BLaER1 (cell line): ENCODE data around the gene WAPL.
A peak's percentile ranks its signal among the peaks of the same experiment; 100 is the strongest.
"Not testable (repeated sequence)": the region's sequence is repeated elsewhere in the genome, so short reads cannot be mapped to it uniquely, and the experiment has no call there.

Experiments used
- H3K27ac ChIP-seq: shearing (Covaris generic); formaldehyde crosslinking; 2 replicates; pipeline ENCODE4 v1.8.1; 2022
- H3K27me3 ChIP-seq: shearing (Covaris generic); formaldehyde crosslinking; 2 replicates; pipeline ENCODE4 v1.8.1; 2022
- H3K36me3 ChIP-seq: shearing (Covaris generic); formaldehyde crosslinking; 2 replicates; pipeline ENCODE4 v1.8.1; 2022
- H3K4me1 ChIP-seq: shearing (Covaris generic); formaldehyde crosslinking; 2 replicates; pipeline ENCODE4 v1.8.1; 2022
- H3K4me2 ChIP-seq: shearing (Covaris generic); formaldehyde crosslinking; 2 replicates; pipeline ENCODE4 v1.8.1; 2022
- H3K4me3 ChIP-seq: shearing (Covaris generic); formaldehyde crosslinking; 2 replicates; pipeline ENCODE4 v1.8.1; 2022
- H3K9ac ChIP-seq: shearing (Covaris generic); formaldehyde crosslinking; 2 replicates; pipeline ENCODE4 v1.8.1; 2022
- H3K9me3 ChIP-seq: shearing (Covaris generic); formaldehyde crosslinking; 2 replicates; pipeline ENCODE4 v1.8.1; 2022
- H4K20me1 ChIP-seq: shearing (Covaris generic); formaldehyde crosslinking; 2 replicates; pipeline ENCODE4 v1.8.1; 2022
- Cebpa-rat ChIP-seq: shearing (Covaris generic); IDR thresholded peaks from 2 replicates; pipeline ENCODE4 v1.8.1; 2022

The WAPL gene

GRCh38 chr10:86521678-86522509, at the start of gene WAPL:
Gene WAPL, minus strand, starts transcription at chr10:86521792. Its CDS starts 3,723 bp downstream, at chr10:86518069.
- Histone ChIP-seq H3K9ac (peak within 1 kb of the TSS; percentile 98), H3K4me2 (peak within 1 kb of the TSS; percentile 86), H3K27ac (peak within 1 kb of the TSS; percentile 99), H4K20me1 (peaks cover 44% of the 10 kb centered on the region), H3K4me3 (peak within 1 kb of the TSS; percentile 94), H3K4me1 (peaks cover 62% of the 10 kb centered on the region), H3K36me3 (peaks cover 16% of the 10 kb centered on the region), H3K9me3 (no peaks in the 10 kb centered on the region), H3K27me3 (no peaks in the 10 kb centered on the region)
- peak; percentile 90 for TF ChIP-seq Cebpa-rat

- Histone ChIP-seq H3K4me3 (no peak overlapping the region), H3K4me2 (no peak overlapping the region), H3K36me3 (no peaks in the 10 kb centered on the region), H3K27me3 (no peaks in the 10 kb centered on the region), H4K20me1 (no peaks in the 10 kb centered on the region), H3K27ac (no peak overlapping the region), H3K4me1 (no peaks in the 10 kb centered on the region), H3K9ac (no peak overlapping the region), H3K9me3 (peaks cover 9% of the 10 kb centered on the region)
- TF ChIP-seq Cebpa-rat: no peak
Measured at GRCh38 chr10:86569335-86569734, 47.7 kb upstream of the WAPL start.

- not testable (repeated sequence) for H3K27me3 ChIP-seq
Measured at GRCh38 chr10:86566518-86566917, 44.9 kb upstream of the WAPL start.

GRCh38 chr10:86563338-86563737, 41.7 kb upstream of the WAPL start:
- not testable (repeated sequence) for H3K36me3 ChIP-seq

More at GRCh38 chr10:86566518-86566917, 44.9 kb upstream of the WAPL start:
- H3K4me2 ChIP-seq, H3K9me3 ChIP-seq, H3K36me3 ChIP-seq, H4K20me1 ChIP-seq, H3K9ac ChIP-seq, H3K4me3 ChIP-seq, H3K4me1 ChIP-seq, H3K27ac ChIP-seq: not testable (repeated sequence)

GRCh38 chr10:86558695-86559094, 37.1 kb upstream of the WAPL start:
- H3K9ac ChIP-seq, H3K4me2 ChIP-seq, H3K27ac ChIP-seq, H4K20me1 ChIP-seq, H3K4me1 ChIP-seq, H3K4me3 ChIP-seq, H3K27me3 ChIP-seq, H3K9me3 ChIP-seq, H3K36me3 ChIP-seq: not testable (repeated sequence)

More at GRCh38 chr10:86563338-86563737, 41.7 kb upstream of the WAPL start:
- not testable (repeated sequence) for H3K4me3 ChIP-seq, H3K4me2 ChIP-seq, H3K9me3 ChIP-seq, H3K27me3 ChIP-seq, H3K4me1 ChIP-seq, H3K27ac ChIP-seq, H4K20me1 ChIP-seq, H3K9ac ChIP-seq

GRCh38 chr10:86556933-86557649, 35.5 kb upstream of the WAPL start:
- H3K27me3 ChIP-seq: no peaks in the 10 kb centered on the region
- no peaks in the 10 kb centered on the region for H3K36me3 ChIP-seq
- H3K9ac ChIP-seq: no peak overlapping the region
- no peak overlapping the region for H3K4me3 ChIP-seq
- TF ChIP-seq Cebpa-rat: no peak
- no peak overlapping the region for H3K27ac ChIP-seq
- no peaks in the 10 kb centered on the region for H3K4me1 ChIP-seq
- no peak overlapping the region for H3K4me2 ChIP-seq
- H4K20me1 ChIP-seq: no peaks in the 10 kb centered on the region
- no peaks in the 10 kb centered on the region; the same call in 1 of the 2 replicates for H3K9me3 ChIP-seq

- Histone ChIP-seq H3K4me1 (no peaks in the 10 kb centered on the region), H3K4me3 (no peak overlapping the region), H3K36me3 (no peaks in the 10 kb centered on the region), H3K9me3 (no peaks in the 10 kb centered on the region; the same call in 1 of the 2 replicates), H3K9ac (no peak overlapping the region), H3K27me3 (no peaks in the 10 kb centered on the region), H3K4me2 (no peak overlapping the region), H4K20me1 (no peaks in the 10 kb centered on the region), H3K27ac (no peak overlapping the region)
- no peak for TF ChIP-seq Cebpa-rat
Measured at GRCh38 chr10:86556532-86556931, 34.9 kb upstream of the WAPL start.

- no peak for TF ChIP-seq Cebpa-rat
- no peak overlapping the region for H3K9ac ChIP-seq
- H3K27me3 ChIP-seq: no peaks in the 10 kb centered on the region
- H3K4me2 ChIP-seq: no peak overlapping the region
- no peaks in the 10 kb centered on the region for H4K20me1 ChIP-seq
- H3K9me3 ChIP-seq: peaks cover 1% of the 10 kb centered on the region; the same call in 1 of the 2 replicates
- no peaks in the 10 kb centered on the region for H3K4me1 ChIP-seq
- H3K27ac ChIP-seq: no peak overlapping the region
- H3K4me3 ChIP-seq: no peak overlapping the region
- no peaks in the 10 kb centered on the region for H3K36me3 ChIP-seq
Measured at GRCh38 chr10:86553639-86554038, 32.0 kb upstream of the WAPL start.

- Histone ChIP-seq H3K4me1 (no peaks in the 10 kb centered on the region), H3K27me3 (no peaks in the 10 kb centered on the region), H3K27ac (no peak overlapping the region), H3K36me3 (no peaks in the 10 kb centered on the region), H4K20me1 (no peaks in the 10 kb centered on the region), H3K9ac (no peak overlapping the region), H3K4me3 (no peak overlapping the region), H3K4me2 (no peak overlapping the region), H3K9me3 (peaks cover 5% of the 10 kb centered on the region; the same call in 1 of the 2 replicates)
- TF ChIP-seq Cebpa-rat: no peak
Measured at GRCh38 chr10:86553213-86553612, 31.6 kb upstream of the WAPL start.

- peaks cover 10% of the 10 kb centered on the region for H3K9me3 ChIP-seq
- TF ChIP-seq Cebpa-rat: no peak
Measured at GRCh38 chr10:86547296-86547695, 25.7 kb upstream of the WAPL start.

More at GRCh38 chr10:86547296-86547695, 25.7 kb upstream of the WAPL start:
- no peaks in the 10 kb centered on the region for H3K36me3 ChIP-seq
- no peak overlapping the region for H3K9ac ChIP-seq
- no peak overlapping the region for H3K4me3 ChIP-seq
- H3K27ac ChIP-seq: no peak overlapping the region
- no peaks in the 10 kb centered on the region for H3K27me3 ChIP-seq
- no peaks in the 10 kb centered on the region for H3K4me1 ChIP-seq
- H4K20me1 ChIP-seq: no peaks in the 10 kb centered on the region
- no peak overlapping the region for H3K4me2 ChIP-seq
